Panc1 (cell line): ENCODE data around the gene SHANK3.

Experiments used
- POLR2AphosphoS5 ChIP-seq: IDR thresholded peaks from 2 replicates; pipeline ENCODE4 v1.6.1; 2012; ENCODE audit warnings: mild to moderate bottlenecking, low read depth, low read length, moderate library complexity
- SIN3A ChIP-seq: IDR thresholded peaks from 2 replicates; pipeline ENCODE4 v1.6.1; 2012; ENCODE audit warnings: low read depth, mild to moderate bottlenecking, low read length, moderate library complexity, borderline replicate concordance; ENCODE audit not compliant: insufficient read depth
- TCF7L2 ChIP-seq: IDR thresholded peaks from 2 replicates; pipeline ENCODE4 v1.6.1; 2011; ENCODE audit warnings: mild to moderate bottlenecking, low read depth, low read length, inconsistent platforms
- TF ChIP-seq, protein P1 (sequence below): fragments of 450-650 bp; IDR thresholded peaks from 2 replicates; pipeline ENCODE4 v1.5.1; 2017; ENCODE audit warnings: mild to moderate bottlenecking
- TF ChIP-seq, protein P2 (sequence below), 2 experiments: IDR thresholded peaks; 2 replicates each; pipeline ENCODE4 v1.6.1; 2011 to 2012; ENCODE audit warnings: low read depth in 2 of 2, control low read depth in 1 of 2, low read length in 1 of 2, mild to moderate bottlenecking in 1 of 2, moderate library complexity in 1 of 2; ENCODE audit not compliant: insufficient read depth in 1 of 2

DNA sequence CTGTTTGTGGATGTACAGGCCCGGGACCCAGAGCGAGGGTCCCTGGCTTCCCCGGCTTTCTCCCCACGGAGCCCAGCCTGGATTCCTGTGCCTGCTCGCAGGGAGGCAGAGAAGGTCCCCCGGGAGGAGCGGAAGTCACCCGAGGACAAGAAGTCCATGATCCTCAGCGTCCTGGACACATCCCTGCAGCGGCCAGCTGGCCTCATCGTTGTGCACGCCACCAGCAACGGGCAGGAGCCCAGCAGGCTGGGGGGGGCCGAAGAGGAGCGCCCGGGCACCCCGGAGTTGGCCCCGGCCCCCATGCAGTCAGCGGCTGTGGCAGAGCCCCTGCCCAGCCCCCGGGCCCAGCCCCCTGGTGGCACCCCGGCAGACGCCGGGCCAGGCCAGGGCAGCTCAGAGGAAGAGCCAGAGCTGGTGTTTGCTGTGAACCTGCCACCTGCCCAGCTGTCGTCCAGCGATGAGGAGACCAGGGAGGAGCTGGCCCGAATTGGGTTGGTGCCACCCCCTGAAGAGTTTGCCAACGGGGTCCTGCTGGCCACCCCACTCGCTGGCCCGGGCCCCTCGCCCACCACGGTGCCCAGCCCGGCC is 48.7 kb downstream of the SHANK3 start:
- TF ChIP-seq, protein P1, sequence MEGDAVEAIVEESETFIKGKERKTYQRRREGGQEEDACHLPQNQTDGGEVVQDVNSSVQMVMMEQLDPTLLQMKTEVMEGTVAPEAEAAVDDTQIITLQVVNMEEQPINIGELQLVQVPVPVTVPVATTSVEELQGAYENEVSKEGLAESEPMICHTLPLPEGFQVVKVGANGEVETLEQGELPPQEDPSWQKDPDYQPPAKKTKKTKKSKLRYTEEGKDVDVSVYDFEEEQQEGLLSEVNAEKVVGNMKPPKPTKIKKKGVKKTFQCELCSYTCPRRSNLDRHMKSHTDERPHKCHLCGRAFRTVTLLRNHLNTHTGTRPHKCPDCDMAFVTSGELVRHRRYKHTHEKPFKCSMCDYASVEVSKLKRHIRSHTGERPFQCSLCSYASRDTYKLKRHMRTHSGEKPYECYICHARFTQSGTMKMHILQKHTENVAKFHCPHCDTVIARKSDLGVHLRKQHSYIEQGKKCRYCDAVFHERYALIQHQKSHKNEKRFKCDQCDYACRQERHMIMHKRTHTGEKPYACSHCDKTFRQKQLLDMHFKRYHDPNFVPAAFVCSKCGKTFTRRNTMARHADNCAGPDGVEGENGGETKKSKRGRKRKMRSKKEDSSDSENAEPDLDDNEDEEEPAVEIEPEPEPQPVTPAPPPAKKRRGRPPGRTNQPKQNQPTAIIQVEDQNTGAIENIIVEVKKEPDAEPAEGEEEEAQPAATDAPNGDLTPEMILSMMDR = no peak
- TF ChIP-seq POLR2AphosphoS5 (no peak), SIN3A (no peak), TCF7L2 (no peak)
- TF ChIP-seq, protein P2, sequence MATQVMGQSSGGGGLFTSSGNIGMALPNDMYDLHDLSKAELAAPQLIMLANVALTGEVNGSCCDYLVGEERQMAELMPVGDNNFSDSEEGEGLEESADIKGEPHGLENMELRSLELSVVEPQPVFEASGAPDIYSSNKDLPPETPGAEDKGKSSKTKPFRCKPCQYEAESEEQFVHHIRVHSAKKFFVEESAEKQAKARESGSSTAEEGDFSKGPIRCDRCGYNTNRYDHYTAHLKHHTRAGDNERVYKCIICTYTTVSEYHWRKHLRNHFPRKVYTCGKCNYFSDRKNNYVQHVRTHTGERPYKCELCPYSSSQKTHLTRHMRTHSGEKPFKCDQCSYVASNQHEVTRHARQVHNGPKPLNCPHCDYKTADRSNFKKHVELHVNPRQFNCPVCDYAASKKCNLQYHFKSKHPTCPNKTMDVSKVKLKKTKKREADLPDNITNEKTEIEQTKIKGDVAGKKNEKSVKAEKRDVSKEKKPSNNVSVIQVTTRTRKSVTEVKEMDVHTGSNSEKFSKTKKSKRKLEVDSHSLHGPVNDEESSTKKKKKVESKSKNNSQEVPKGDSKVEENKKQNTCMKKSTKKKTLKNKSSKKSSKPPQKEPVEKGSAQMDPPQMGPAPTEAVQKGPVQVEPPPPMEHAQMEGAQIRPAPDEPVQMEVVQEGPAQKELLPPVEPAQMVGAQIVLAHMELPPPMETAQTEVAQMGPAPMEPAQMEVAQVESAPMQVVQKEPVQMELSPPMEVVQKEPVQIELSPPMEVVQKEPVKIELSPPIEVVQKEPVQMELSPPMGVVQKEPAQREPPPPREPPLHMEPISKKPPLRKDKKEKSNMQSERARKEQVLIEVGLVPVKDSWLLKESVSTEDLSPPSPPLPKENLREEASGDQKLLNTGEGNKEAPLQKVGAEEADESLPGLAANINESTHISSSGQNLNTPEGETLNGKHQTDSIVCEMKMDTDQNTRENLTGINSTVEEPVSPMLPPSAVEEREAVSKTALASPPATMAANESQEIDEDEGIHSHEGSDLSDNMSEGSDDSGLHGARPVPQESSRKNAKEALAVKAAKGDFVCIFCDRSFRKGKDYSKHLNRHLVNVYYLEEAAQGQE (IDR thresholded peaks at IDR 0.05; ENCODE audit: insufficient read depth in 1 of 2, low read depth in 2 of 2, low read length in 1 of 2) = no peak
